ENCODE data around the gene TP73.

The TP73 gene

GRCh38 chr1:3651026-3651929 lies 1.0 kb upstream of the TP73 start:
- in situ Hi-C loops (cut with MboI; ENCODE audit: low sequenced_read_pairs): no loop called here

DNA sequence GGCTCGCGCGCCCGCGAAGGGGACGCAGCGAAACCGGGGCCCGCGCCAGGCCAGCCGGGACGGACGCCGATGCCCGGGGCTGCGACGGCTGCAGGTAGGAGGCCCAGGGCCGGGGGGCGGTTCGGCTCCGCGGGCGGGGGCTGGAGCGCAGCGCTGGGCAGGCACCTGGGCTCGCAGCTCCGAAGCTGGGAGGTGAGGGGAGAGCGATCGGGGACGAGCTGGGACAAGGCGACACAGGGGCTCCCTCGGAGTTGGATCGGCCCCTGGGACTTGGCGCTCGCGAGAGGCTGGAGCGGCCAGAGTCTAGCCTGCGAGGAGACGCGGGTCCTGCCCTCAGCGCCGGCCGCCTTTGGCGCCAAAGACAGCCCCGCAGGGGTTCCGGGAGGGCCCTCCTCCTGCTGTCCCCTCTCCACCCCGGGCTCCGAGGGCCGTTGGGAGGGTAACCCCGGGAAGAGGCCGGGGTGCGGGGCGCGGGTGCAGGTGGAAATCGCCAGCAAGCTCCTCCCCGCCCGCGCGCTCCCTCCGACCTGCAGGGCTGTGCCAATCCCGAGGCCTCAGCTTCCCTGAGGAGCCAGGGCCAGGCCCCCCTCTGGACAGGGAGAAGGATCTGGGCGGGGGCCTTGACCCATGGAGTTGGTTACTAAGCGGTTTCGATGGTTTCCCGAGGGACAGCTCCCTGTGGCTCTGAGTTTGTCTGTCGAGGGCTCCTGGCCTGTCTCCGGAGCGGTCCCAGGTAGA lies 401 bp downstream of the TP73 start:
- in situ Hi-C loops (cut with MboI; ENCODE audit: low sequenced_read_pairs): no loop called here

DNA sequence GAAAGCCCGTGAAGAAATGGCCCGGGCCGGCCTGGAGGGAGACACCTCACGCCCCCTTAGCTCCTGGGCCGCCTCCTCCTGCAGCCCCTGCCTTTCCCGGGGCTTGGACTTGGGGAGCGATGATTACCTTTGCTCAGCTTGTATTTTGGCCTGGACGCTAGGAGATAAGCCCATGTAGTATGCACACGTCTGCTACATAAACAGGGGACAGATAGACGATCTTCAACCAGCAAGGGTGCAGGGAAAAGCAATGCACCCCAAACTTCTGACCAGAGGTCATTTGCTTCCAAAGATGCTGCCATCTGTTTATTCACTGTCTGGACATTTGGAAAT lies 936 bp downstream of the TP73 start:
- in situ Hi-C loops (cut with MboI; ENCODE audit: low sequenced_read_pairs): no loop called here

DNA sequence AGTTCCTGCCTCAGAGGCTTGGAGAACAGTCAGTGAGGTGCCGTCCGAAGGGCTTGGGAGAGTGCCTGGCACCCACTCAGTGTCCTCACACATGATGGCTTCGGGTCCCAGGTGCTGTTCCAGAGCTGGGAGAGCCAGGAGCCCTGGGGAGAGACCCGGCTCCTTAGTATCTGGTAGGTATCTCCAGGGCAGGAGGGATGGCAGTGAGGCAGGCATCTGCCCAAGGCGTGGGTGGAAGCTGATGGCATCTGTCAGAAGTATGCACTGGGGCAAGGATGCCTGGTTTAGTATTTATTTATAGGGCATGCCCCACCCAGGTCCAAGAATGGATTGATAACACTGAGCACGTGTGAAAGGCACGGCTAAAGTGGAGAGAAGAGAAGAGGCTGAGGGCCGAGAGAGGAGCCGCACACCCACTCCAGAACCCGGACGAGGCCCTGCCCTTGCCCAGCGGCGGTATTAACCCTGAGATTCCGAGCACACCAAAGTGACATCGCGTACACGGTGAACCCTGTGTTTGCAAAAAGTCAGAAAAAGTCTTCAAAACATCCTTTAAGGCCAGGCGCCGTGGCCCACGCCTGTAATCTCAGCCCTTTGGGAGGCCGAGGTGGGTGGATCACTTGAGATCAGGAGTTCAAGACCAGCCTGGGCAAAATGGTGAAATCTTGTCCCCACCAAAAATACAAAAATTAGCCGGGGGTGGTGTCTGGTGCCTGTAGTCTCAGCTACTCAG lies 2.4 kb downstream of the TP73 start:
- in situ Hi-C loops (cut with MboI; ENCODE audit: low sequenced_read_pairs): no loop called here

GRCh38 chr1:3656450-3657095 lies 4.3 kb downstream of the TP73 start:
- in situ Hi-C loops (cut with MboI; ENCODE audit: low sequenced_read_pairs): no loop called here

DNA sequence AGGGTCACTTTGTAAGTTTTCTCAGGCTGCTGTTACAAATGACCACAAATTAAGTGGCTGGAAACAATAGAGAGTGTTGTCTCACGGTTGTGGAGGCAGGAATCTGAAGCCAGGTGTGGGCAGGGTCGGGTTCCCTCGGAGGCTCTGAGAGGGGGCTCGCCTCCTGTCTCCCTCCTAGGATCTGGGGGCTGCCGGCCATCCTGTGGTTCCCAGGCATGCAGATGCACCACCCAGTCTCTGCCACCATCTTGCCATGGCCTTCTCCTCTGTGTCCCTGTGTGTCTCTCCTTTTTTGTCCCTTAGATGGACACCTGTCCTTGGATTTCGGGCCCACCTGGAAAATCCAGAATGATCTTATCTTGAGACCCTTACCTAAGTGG lies 4.8 kb downstream of the TP73 start:
- in situ Hi-C loops (cut with MboI; ENCODE audit: low sequenced_read_pairs): no loop called here

DNA sequence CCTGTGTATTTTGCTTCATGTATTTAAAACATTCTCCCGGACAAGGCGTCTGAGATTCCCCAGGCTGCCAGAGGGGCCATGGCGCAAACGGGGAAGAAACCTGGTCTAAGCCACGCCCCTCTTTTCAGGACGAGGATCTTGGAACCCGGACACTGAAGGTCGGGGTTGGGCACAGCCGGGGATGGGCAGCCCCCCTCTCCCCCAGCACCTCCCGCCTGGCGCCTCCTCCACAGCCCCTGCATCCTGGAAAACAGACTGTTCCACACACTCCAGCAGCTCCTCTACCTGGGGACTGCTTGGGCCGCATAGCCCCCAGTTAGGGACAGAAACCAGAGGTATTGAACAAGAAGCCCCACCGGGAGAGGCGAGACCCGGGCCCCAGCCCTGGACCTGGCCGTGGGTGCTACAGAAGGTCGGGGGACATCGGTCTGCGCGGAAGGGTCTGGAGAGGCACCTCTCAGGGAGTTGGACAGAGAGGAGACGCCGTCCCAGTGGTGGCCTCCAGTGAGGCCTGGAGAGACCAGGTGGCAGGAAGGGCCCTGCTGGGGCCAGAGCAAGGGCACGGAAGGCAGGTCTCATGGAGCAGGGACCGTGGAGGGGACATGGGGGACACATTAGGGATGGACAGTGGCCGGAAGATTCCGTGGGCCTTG lies 5.4 kb downstream of the TP73 start:
- in situ Hi-C loops (cut with MboI; ENCODE audit: low sequenced_read_pairs): no loop called here

GRCh38 chr1:3658231-3658615 lies 5.9 kb downstream of the TP73 start:
- in situ Hi-C loops (cut with MboI; ENCODE audit: low sequenced_read_pairs): no loop called here

- in situ Hi-C loops (cut with MboI; ENCODE audit: low sequenced_read_pairs): no loop called here
Measured at GRCh38 chr1:3659093-3659492, 6.8 kb downstream of the TP73 start.

DNA sequence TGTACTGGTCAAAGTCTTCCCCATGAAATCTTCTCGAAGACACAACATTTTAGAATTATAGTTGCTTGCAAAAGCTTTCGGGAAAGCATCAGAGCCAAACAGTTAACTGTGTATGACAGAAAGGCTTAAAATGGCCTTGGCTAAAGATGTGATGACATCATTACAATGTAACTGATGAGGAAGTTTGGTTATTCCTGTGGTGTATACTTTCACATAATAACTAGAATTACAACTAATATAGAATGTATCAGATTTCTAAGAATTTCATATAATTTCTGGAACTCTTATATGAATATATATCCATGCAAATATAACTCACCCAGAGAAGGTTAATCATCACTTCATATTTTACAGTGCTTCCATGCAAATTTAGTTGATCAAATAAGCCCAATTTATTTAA lies 8.4 kb downstream of the TP73 start:
- in situ Hi-C loops (cut with MboI; ENCODE audit: low sequenced_read_pairs): no loop called here

DNA sequence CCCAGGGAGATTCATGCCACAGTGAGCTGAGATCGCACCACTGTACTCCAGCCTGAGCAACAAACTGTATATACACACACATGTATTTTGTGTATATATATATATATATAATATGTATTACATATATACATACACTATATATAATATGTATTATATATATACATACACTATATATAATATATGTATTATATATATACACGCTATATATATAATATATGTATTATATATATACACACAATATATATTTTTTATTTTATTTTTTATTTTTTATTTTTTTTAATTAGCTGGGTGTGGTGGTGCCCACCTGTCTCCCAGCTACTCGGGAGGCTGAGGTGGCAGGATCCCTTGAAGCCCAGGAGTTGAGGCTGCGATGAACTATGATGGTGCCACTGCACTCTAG lies 9.3 kb downstream of the TP73 start:
- in situ Hi-C loops (cut with MboI; ENCODE audit: low sequenced_read_pairs): no loop called here

DNA sequence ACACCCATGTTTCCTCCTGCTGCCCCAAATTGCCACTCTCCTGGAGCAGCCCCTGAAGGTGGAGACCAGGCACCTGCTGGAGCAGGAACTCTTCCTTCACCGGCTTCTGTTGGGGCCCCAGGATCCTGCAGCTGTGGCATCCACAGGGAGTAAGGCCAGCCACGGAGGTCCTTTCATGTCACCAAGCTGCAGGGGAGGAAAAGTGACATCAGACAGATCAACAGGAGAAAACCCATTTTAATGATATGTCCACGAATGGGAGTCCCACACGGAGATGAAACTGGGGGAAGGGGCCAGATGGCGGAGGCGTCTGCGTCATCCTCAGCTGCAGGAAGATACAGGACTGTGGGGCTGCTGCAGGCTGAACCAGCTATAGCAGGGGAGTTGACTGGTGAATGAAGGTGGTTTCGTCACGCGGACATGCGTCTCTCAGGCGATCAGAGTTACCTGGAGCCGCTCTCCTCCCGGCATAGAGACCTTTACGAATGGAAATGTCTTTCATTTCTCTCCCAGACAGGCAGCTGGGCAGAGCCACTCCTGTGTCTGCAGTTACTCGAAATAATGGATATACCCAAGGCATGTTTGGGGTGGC lies 9.9 kb downstream of the TP73 start:
- in situ Hi-C loops (cut with MboI; ENCODE audit: low sequenced_read_pairs): no loop called here

GRCh38 chr1:3663999-3664699 lies 11.8 kb downstream of the TP73 start:
- in situ Hi-C loops (cut with MboI; ENCODE audit: low sequenced_read_pairs): no loop called here

DNA sequence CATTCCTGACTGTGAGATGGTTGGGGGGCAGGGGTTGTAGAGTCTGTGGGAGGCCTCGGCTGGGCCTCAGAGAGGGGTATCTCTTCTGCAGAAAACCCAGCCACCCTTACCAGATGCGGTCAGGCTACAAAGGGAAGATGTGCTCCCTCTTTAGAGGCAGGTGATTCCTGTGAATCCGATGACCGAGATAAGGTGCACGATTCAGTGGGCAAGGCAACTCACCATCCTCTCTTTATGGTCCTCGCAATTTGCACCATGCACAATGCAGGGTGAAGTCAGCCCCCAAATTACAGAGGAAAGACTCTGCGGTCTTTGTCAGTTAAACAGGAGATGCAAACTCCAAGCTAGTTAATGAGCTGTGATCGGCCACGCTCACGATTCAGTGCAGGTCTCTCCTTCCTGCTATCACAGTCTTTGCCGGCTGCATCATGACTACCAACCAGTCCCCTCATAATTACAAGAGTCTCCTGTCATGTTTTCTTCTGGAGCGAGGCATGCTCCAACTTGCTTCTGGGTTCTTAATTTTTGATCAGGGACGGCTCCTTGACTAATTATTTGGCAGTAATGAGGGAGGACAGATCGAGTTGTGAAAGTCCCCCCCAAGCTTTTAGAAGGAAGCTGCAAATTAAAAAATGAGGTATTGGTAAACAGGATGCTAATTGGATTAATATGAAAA lies 12.5 kb downstream of the TP73 start:
- in situ Hi-C loops (cut with MboI; ENCODE audit: low sequenced_read_pairs): no loop called here

DNA sequence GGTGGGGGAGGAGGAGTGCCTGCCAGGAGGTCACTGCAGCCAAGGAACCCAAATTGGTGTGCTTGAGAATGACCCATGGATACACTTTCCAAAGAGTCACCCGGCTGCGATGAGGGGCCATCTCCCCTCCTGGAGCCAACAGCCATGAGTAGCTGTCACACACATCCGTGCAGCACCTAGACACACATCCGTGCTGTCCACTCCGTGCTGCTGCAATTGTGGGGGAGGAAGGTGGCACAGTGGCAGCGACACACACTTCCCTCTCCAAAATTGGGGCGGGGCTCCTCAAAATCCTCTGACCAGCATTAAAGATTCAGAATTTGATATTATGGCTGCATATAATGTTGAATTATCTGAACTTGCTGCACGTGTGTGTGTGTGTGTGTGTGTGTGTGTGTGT lies 15.8 kb downstream of the TP73 start:
- in situ Hi-C loops (cut with MboI; ENCODE audit: low sequenced_read_pairs): no loop called here

DNA sequence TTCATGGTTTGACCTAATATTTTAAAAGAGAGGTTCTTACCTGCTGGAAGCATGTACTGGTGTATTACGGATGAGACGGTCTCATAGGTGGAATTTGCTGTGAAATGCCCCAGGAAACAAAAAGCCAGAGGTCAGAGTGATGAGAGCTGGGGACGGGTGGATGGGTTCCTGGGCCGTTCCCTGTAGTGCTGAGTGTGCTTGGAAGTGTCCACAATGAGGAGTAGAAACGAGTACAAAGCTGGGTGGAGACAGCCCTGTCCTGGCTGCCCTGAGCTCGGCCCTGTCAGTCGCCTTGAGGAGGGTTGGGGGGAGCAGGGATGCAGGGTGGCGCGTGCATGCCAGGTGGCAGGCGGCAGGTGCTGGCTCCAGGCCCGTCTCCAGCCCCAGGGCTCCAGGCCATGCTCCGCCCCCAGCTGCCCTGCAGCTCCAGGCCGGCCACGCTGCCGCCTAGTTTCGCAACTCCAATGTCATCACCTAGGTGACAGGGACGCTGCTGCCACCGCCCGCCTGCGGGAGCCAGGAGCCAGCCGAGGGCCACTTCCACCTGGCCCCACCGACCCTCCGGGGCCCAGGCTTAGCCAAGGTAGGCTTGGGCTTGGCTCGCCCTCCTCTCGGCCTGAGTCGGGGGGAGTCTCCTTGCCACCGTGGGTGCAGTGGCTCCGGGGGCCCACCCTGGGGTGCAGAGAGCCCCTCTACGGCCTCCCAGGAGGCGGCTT lies 16.4 kb downstream of the TP73 start:
- in situ Hi-C loops (cut with MboI; ENCODE audit: low sequenced_read_pairs): no loop called here

- in situ Hi-C loops (cut with MboI; ENCODE audit: low sequenced_read_pairs): no loop called here
Measured at GRCh38 chr1:3669421-3669821, 17.1 kb downstream of the TP73 start.

- in situ Hi-C loops (cut with MboI; ENCODE audit: low sequenced_read_pairs): no loop called here
Measured at GRCh38 chr1:3669971-3670431, 17.7 kb downstream of the TP73 start.

Data from hTERT RPE-1 (cell line).